HCT116 (cell line): ENCODE data around the gene TMEM242. TPM values are rescaled to one million over a fixed set of nuclear protein-coding genes. Genes with fewer than 3 reads are reported as not detected.
A peak's percentile ranks its signal among the peaks of the same experiment; 100 is the strongest.

Experiments
- ATAC-seq: fragments of 200-7000 bp; cut with Tn5 transposase; 2 replicates; pipeline ENCODE4 v1.9.1; 2020; ENCODE audit warnings: mild to moderate bottlenecking, moderate library complexity
- BruUV-seq: library from RNA; stranded (reverse); fragments of 400-500 nt; replicated peaks from 2 replicates; lab custom pipeline; 2021; lab: Mats Ljungman, UMichigan
- CTCF ChIA-PET: fragments of 300-600 bp; sonication (Branson Sonifier 250); formaldehyde crosslinking; loops from one replicate; lab custom pipeline; 2021; ENCODE audit warnings: antibody characterized with exemption; lab: Charles Lee
- POLR2A ChIA-PET: fragments of 300-600, 350-600 bp; sonication (Branson Sonifier 250); formaldehyde crosslinking; loops from one replicate; lab custom pipeline; 2021; ENCODE audit warnings: antibody characterized with exemption; lab: Charles Lee
- RAD21 ChIA-PET, 2 experiments: fragments of 300-600 bp; sonication (Branson Sonifier 250); formaldehyde crosslinking; loops; one replicate each; lab custom pipeline; 2023; ENCODE audit warnings: low total read pairs in 2 of 2; ENCODE audit not compliant: uncharacterized antibody in 2 of 2, unreplicated experiment in 2 of 2, low non-redundant PET in 1 of 2; lab: Charles Lee
- DNase-seq: peaks from one replicate; pipeline ENCODE4 v3.0.0-alpha.2; 2010; ENCODE audit warnings: low read depth, low spot score
- H2AFZ ChIP-seq: fragments of 200-600 bp; shearing (Covaris generic), sonication (generic); 2 replicates; pipeline ENCODE4 v1.6.1; 2017; ENCODE audit warnings: low read depth, mixed run types, mixed read lengths, antibody characterized with exemption, low read length; ENCODE audit not compliant: poor library complexity, severe bottlenecking
- H3K27ac ChIP-seq: 2 replicates; pipeline ENCODE4 v1.5.1; 2012; ENCODE audit warnings: low read depth, low read length
- H3K27me3 ChIP-seq: fragments of 200-600 bp; sonication (generic); 2 replicates; pipeline ENCODE4 v1.6.1; 2016; ENCODE audit warnings: mixed run types, low read length, mixed read lengths; ENCODE audit not compliant: insufficient read depth
- H3K36me3 ChIP-seq, 2 experiments: fragments of 200-500 bp in 1 of 2; fragments of 200-600 bp in 1 of 2; sonication (Bioruptor generic) in 1 of 2; sonication (generic) in 1 of 2; 2 replicates each; pipeline versions ENCODE4 v1.5.1 to v1.6.1; 2014 to 2016; ENCODE audit warnings: low read length in 2 of 2, inconsistent platforms in 1 of 2, mixed read lengths in 1 of 2, mixed run types in 1 of 2; ENCODE audit not compliant: insufficient read depth in 2 of 2, control insufficient read depth in 1 of 2
- H3K4me1 ChIP-seq, 2 experiments: fragments of 200-600 bp in 1 of 2; sonication (generic) in 1 of 2; 2 replicates each; pipeline versions ENCODE4 v1.5.1 to v1.6.1; 2012 to 2017; ENCODE audit warnings: low read length in 2 of 2, inconsistent platforms in 1 of 2, mild to moderate bottlenecking in 1 of 2, mixed read lengths in 1 of 2, mixed run types in 1 of 2, moderate library complexity in 1 of 2; ENCODE audit not compliant: insufficient read depth in 2 of 2, control insufficient read depth in 1 of 2
- H3K4me2 ChIP-seq: fragments of 200-600 bp; sonication (generic); 2 replicates; pipeline ENCODE4 v1.6.1; 2017; ENCODE audit warnings: mixed run types, low read length, mixed read lengths
- H3K4me3 ChIP-seq, 2 experiments: fragments of 200-600 bp in 1 of 2; sonication (generic) in 1 of 2; replicated peaks in 1 of 2; 2 replicates each; pipeline ENCODE4 v1.5.1; 2011 to 2016; ENCODE audit warnings: low read length in 2 of 2, control low read depth in 1 of 2, low read depth in 1 of 2, mild to moderate bottlenecking in 1 of 2, mixed read lengths in 1 of 2, mixed run types in 1 of 2
- H3K79me2 ChIP-seq: fragments of 200-600 bp; sonication (generic); 2 replicates; pipeline ENCODE4 v1.6.1; 2017; ENCODE audit warnings: mild to moderate bottlenecking, mixed run types, low read length, moderate library complexity, mixed read lengths; ENCODE audit not compliant: insufficient read depth
- H3K9ac ChIP-seq: fragments of 200-600 bp; sonication (generic); 2 replicates; pipeline ENCODE4 v1.6.1; 2016; ENCODE audit warnings: low read length, mixed read lengths
- H3K9me2 ChIP-seq: fragments of 200-600 bp; sonication (generic), shearing (Covaris generic); 2 replicates; pipeline ENCODE4 v1.6.1; 2017; ENCODE audit warnings: mixed run types, mild to moderate bottlenecking, moderate library complexity; ENCODE audit not compliant: insufficient read depth
- H3K9me3 ChIP-seq, 2 experiments: fragments of 200-500 bp in 1 of 2; fragments of 200-600 bp in 1 of 2; sonication (Bioruptor generic) in 1 of 2; sonication (generic) in 1 of 2; 2 replicates each; pipeline ENCODE4 v1.6.1; 2014 to 2017; ENCODE audit warnings: low read length in 2 of 2, mixed read lengths in 2 of 2, inconsistent platforms in 1 of 2, low read depth in 1 of 2, mild to moderate bottlenecking in 1 of 2, mixed run types in 1 of 2, moderate library complexity in 1 of 2; ENCODE audit not compliant: control insufficient read depth in 1 of 2, insufficient read depth in 1 of 2
- H4K20me1 ChIP-seq: fragments of 200-600 bp; sonication (generic), shearing (Covaris generic); 2 replicates; pipeline ENCODE4 v1.6.1; 2017; ENCODE audit warnings: mixed run types, mild to moderate bottlenecking, moderate library complexity; ENCODE audit not compliant: insufficient read depth
- CBX3 ChIP-seq: IDR thresholded peaks from 2 replicates; pipeline ENCODE4 v1.6.1; 2012; ENCODE audit warnings: low read depth
- EGR1 ChIP-seq: IDR thresholded peaks from 2 replicates; pipeline ENCODE4 v1.6.1; 2012; ENCODE audit warnings: low read depth
- EZH2 ChIP-seq: fragments of 200-600 bp; sonication (generic); IDR thresholded peaks from 2 replicates; pipeline ENCODE4 v1.6.1; 2017; ENCODE audit warnings: antibody characterized with exemption, mixed run types
- EZH2phosphoT487 ChIP-seq: fragments of 200-600 bp; IDR thresholded peaks from 2 replicates; pipeline ENCODE4 v1.6.1; 2018; ENCODE audit warnings: antibody characterized with exemption, borderline replicate concordance
- FOSL1 ChIP-seq: IDR thresholded peaks from 2 replicates; pipeline ENCODE4 v1.6.1; 2012; ENCODE audit warnings: low read depth
- JUND ChIP-seq: IDR thresholded peaks from 2 replicates; pipeline ENCODE4 v1.6.1; 2012
- POLR2A ChIP-seq: IDR thresholded peaks from 2 replicates; pipeline ENCODE4 v1.7.0; 2011; ENCODE audit warnings: borderline replicate concordance; ENCODE audit not compliant: insufficient read depth, insufficient read length; ENCODE audit errors: extremely low read depth
- POLR2AphosphoS5 ChIP-seq: IDR thresholded peaks from 2 replicates; pipeline ENCODE4 v1.6.1; 2011; ENCODE audit warnings: mild to moderate bottlenecking, low read depth, low read length, moderate library complexity
- RAD21 ChIP-seq: IDR thresholded peaks from 2 replicates; pipeline ENCODE4 v1.6.1; 2012; ENCODE audit warnings: low read depth, mild to moderate bottlenecking
- SIN3A ChIP-seq: IDR thresholded peaks from 2 replicates; pipeline ENCODE4 v1.6.1; 2012; ENCODE audit warnings: low read depth
- SP1 ChIP-seq: IDR thresholded peaks from 2 replicates; pipeline ENCODE4 v1.6.1; 2012; ENCODE audit warnings: low read depth
- SRF ChIP-seq: IDR thresholded peaks from 2 replicates; pipeline ENCODE4 v1.6.1; 2012; ENCODE audit warnings: low read depth
- TCF7L2 ChIP-seq: IDR thresholded peaks from 2 replicates; pipeline ENCODE4 v1.7.0; 2011; ENCODE audit warnings: borderline replicate concordance, inconsistent platforms; ENCODE audit not compliant: insufficient read depth, insufficient read length; ENCODE audit errors: extremely low read depth
- YY1 ChIP-seq: IDR thresholded peaks from 2 replicates; pipeline ENCODE4 v1.6.1; 2011; ENCODE audit warnings: low read length, low read depth, moderate library complexity, mild to moderate bottlenecking; ENCODE audit not compliant: insufficient replicate concordance; ENCODE audit errors: extremely low read depth
- ZNF274 ChIP-seq: fragments of 200-500 bp; sonication (Bioruptor generic); IDR thresholded peaks from 2 replicates; pipeline ENCODE4 v1.6.1; 2014; ENCODE audit warnings: mild to moderate bottlenecking, low read depth, low read length, inconsistent platforms
- intact Hi-C: fragments of 100-400 bp; cut with micrococcal nuclease; formaldehyde crosslinking; loops from 2 replicates; pipeline ENCODE4 v1.10.0; 2022
- total RNA-seq: library from RNA; stranded (reverse); gene quantifications from one replicate; pipeline ENCODE4 v1.2.1, GENCODE V29; 2021; ENCODE audit not compliant: unreplicated experiment
- TF ChIP-seq, protein P1 (sequence below): IDR thresholded peaks from 2 replicates; pipeline ENCODE4 v1.6.1; 2011; ENCODE audit warnings: mild to moderate bottlenecking, low read length, moderate library complexity; ENCODE audit not compliant: insufficient replicate concordance; ENCODE audit errors: extremely low read depth
- TF ChIP-seq, protein P2 (sequence below), 3 experiments: fragments of 200-600 bp in 1 of 3; sonication (generic) in 1 of 3; IDR thresholded peaks in 2 of 3; conservative IDR thresholded peaks in 1 of 3; 2 replicates each; pipeline ENCODE4 v1.5.1; 2012 to 2017; ENCODE audit warnings: low read depth in 2 of 3, low read length in 2 of 3, antibody characterized with exemption in 1 of 3, borderline replicate concordance in 1 of 3, control low read depth in 1 of 3, mild to moderate bottlenecking in 1 of 3, mixed read lengths in 1 of 3, mixed run types in 1 of 3, moderate library complexity in 1 of 3; ENCODE audit not compliant: insufficient read depth in 1 of 3
- TF ChIP-seq, protein P3 (sequence below): IDR thresholded peaks from 2 replicates; pipeline ENCODE4 v1.6.1; 2012; ENCODE audit warnings: low read depth
- TF ChIP-seq, protein P4 (sequence below): IDR thresholded peaks from 2 replicates; pipeline ENCODE4 v1.6.1; 2012

TMEM242 gene
- total RNA-seq, 1 experiment from 2014 or later = 11.6 TPM

DNA sequence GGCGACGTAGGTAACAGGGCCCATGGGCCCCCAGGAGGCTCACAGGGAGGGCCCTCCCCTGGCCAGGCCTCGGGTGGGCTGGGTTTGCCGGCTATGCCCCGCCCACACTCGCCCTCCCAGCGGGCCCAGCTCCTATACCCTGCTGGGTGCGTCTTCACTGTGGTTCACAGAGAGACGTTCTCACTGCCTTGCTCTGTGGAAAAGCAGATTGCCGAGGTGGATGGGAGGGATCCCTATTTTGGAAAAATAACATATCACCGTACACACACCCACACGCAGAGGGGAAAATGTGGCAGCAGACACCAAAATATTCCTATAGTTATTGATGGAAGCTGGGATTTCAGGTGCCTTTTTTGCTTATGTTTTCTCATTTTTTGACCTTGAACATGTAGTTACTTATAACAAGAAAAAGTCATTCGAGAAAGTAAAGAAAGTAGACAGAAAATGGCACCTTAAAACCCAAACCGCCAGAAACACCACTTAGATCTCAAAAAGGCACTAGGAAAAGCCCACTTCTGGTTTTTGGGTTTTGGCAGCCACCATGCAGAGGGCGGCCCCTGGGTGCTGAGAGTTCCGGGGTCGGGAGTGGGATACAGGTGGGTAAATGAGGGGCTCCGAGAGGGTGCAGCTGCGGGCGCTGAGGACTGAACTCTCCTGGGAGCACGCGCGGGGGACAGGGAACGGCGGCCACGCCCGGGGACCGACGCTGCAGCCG lies 49.4 kb downstream of the TMEM242 start:
- ATAC-seq = peak; percentile 83
- H3K4me1 ChIP-seq = peaks cover 10 to 26% of the 10 kb centered on the region in 2 experiments; a peak in 3 of 4 replicates
- no peak for TF ChIP-seq TCF7L2
- TF ChIP-seq, protein P1, sequence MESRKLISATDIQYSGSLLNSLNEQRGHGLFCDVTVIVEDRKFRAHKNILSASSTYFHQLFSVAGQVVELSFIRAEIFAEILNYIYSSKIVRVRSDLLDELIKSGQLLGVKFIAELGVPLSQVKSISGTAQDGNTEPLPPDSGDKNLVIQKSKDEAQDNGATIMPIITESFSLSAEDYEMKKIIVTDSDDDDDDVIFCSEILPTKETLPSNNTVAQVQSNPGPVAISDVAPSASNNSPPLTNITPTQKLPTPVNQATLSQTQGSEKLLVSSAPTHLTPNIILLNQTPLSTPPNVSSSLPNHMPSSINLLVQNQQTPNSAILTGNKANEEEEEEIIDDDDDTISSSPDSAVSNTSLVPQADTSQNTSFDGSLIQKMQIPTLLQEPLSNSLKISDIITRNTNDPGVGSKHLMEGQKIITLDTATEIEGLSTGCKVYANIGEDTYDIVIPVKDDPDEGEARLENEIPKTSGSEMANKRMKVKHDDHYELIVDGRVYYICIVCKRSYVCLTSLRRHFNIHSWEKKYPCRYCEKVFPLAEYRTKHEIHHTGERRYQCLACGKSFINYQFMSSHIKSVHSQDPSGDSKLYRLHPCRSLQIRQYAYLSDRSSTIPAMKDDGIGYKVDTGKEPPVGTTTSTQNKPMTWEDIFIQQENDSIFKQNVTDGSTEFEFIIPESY = no peak
- TF ChIP-seq EGR1 = peak; percentile 53; the same call in 1 of the 2 replicates
- peak; percentile 76; the same call in 1 of the 2 replicates for TF ChIP-seq POLR2AphosphoS5
- TF ChIP-seq POLR2A = peak; percentile 39
- TF ChIP-seq RAD21 = no peak
- TF ChIP-seq JUND = no peak
- no peak for TF ChIP-seq SP1
- TF ChIP-seq ZNF274 = no peak
- TF ChIP-seq EZH2phosphoT487 = no peak
- TF ChIP-seq, protein P2, sequence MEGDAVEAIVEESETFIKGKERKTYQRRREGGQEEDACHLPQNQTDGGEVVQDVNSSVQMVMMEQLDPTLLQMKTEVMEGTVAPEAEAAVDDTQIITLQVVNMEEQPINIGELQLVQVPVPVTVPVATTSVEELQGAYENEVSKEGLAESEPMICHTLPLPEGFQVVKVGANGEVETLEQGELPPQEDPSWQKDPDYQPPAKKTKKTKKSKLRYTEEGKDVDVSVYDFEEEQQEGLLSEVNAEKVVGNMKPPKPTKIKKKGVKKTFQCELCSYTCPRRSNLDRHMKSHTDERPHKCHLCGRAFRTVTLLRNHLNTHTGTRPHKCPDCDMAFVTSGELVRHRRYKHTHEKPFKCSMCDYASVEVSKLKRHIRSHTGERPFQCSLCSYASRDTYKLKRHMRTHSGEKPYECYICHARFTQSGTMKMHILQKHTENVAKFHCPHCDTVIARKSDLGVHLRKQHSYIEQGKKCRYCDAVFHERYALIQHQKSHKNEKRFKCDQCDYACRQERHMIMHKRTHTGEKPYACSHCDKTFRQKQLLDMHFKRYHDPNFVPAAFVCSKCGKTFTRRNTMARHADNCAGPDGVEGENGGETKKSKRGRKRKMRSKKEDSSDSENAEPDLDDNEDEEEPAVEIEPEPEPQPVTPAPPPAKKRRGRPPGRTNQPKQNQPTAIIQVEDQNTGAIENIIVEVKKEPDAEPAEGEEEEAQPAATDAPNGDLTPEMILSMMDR (IDR thresholded peaks at IDR 0.05 in 2 of 3, conservative IDR thresholded peaks at IDR 0.05 in 1 of 3; ENCODE audit: borderline replicate concordance in 1 of 3, insufficient read depth in 1 of 3, low read depth in 2 of 3, low read length in 2 of 3) = no peak
- TF ChIP-seq, protein P3, sequence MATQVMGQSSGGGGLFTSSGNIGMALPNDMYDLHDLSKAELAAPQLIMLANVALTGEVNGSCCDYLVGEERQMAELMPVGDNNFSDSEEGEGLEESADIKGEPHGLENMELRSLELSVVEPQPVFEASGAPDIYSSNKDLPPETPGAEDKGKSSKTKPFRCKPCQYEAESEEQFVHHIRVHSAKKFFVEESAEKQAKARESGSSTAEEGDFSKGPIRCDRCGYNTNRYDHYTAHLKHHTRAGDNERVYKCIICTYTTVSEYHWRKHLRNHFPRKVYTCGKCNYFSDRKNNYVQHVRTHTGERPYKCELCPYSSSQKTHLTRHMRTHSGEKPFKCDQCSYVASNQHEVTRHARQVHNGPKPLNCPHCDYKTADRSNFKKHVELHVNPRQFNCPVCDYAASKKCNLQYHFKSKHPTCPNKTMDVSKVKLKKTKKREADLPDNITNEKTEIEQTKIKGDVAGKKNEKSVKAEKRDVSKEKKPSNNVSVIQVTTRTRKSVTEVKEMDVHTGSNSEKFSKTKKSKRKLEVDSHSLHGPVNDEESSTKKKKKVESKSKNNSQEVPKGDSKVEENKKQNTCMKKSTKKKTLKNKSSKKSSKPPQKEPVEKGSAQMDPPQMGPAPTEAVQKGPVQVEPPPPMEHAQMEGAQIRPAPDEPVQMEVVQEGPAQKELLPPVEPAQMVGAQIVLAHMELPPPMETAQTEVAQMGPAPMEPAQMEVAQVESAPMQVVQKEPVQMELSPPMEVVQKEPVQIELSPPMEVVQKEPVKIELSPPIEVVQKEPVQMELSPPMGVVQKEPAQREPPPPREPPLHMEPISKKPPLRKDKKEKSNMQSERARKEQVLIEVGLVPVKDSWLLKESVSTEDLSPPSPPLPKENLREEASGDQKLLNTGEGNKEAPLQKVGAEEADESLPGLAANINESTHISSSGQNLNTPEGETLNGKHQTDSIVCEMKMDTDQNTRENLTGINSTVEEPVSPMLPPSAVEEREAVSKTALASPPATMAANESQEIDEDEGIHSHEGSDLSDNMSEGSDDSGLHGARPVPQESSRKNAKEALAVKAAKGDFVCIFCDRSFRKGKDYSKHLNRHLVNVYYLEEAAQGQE = no peak
- TF ChIP-seq YY1 = no peak
- no peak for TF ChIP-seq SIN3A
- TF ChIP-seq, protein P4, sequence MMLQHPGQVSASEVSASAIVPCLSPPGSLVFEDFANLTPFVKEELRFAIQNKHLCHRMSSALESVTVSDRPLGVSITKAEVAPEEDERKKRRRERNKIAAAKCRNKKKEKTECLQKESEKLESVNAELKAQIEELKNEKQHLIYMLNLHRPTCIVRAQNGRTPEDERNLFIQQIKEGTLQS = no peak
- no peak for TF ChIP-seq EZH2
- TF ChIP-seq SRF = no peak
- TF ChIP-seq FOSL1 = no peak
- no peak for TF ChIP-seq CBX3

More for the DNA sequence above, 49.4 kb downstream of the TMEM242 start:
- Histone ChIP-seq H3K27me3 (no peaks in the 10 kb centered on the region), H3K9ac (peak overlapping the region; percentile 69), H3K9me3 (no peaks in the 10 kb centered on the region; a peak in 1 of 4 replicates), H3K4me2 (peak overlapping the region; percentile 98), H4K20me1 (no peaks in the 10 kb centered on the region), H3K27ac (peak overlapping the region; percentile 51; the same call in 1 of the 2 replicates), H2AFZ (peak overlapping the region; percentile 98), H3K4me3 (peak overlapping the region; percentile 52 to 67), H3K36me3 (no peaks in the 10 kb centered on the region), H3K79me2 (no peaks in the 10 kb centered on the region), H3K9me2 (no peaks in the 10 kb centered on the region)
- CTCF ChIA-PET = interaction anchor here (1.0 kb wide), 1 partner anchor 240 kb away, joined by 4 read pairs; no protein-coding TSS in a partner anchor
- BruUV-seq = no TSS peak
- peak; percentile 31 for DNase-seq
- RAD21 ChIA-PET = no interaction called here
- intact Hi-C loops = loop anchor here (1.0 to 10.0 kb wide), 3 partner anchors 47 to 709 kb away; no protein-coding TSS in a partner anchor
- POLR2A ChIA-PET = interaction anchor here (1.0 kb wide), 1 partner anchor 14 kb away, joined by 3 read pairs; no protein-coding TSS in a partner anchor
